A673 (cell line): ENCODE measurements around the gene ZNF529. TPM values are rescaled to one million over a fixed set of nuclear protein-coding genes. Genes with fewer than 3 reads are reported as not detected.

Experiments used
- Bru-seq: library from RNA; stranded (reverse); fragments of 400-500 nt; gene quantifications from one replicate; lab custom pipeline; 2021; lab: Mats Ljungman, UMichigan
- BruChase-seq, 2 experiments: library from RNA; stranded (reverse); fragments of 400-500 nt; gene quantifications; one replicate each; lab custom pipeline; 2021; lab: Mats Ljungman, UMichigan
- BruUV-seq: library from RNA; stranded (reverse); fragments of 400-500 nt; replicated peaks from 2 replicates; lab custom pipeline; 2021; lab: Mats Ljungman, UMichigan
- CTCF ChIA-PET: fragments of 300-600 bp; sonication (Branson Sonifier 250); formaldehyde crosslinking; loops from one replicate; lab custom pipeline; 2022; ENCODE audit warnings: antibody characterized with exemption; lab: Charles Lee
- POLR2A ChIA-PET: fragments of 300-600 bp; sonication (Branson Sonifier 250); formaldehyde crosslinking; loops from one replicate; lab custom pipeline; 2022; ENCODE audit warnings: antibody characterized with exemption; ENCODE audit not compliant: low non-redundant PET; lab: Charles Lee
- DNase-seq: peaks from one replicate; pipeline ENCODE4 v3.0.0-alpha.2; 2015; ENCODE audit warnings: low spot score
- H3K27ac ChIP-seq: fragments of 200-600 bp; sonication (generic); 2 replicates; pipeline ENCODE4 v1.5.1; 2016; ENCODE audit warnings: mixed run types, low read depth, mild to moderate bottlenecking, mixed read lengths, antibody characterized with exemption, low read length; ENCODE audit not compliant: poor library complexity, severe bottlenecking
- H3K27me3 ChIP-seq: fragments of 200-600 bp; sonication (generic); replicated peaks from 2 replicates; pipeline ENCODE4 v1.6.1; 2017; ENCODE audit warnings: mixed run types, low read depth, mild to moderate bottlenecking, mixed read lengths, antibody characterized with exemption, low read length; ENCODE audit not compliant: insufficient read depth, poor library complexity
- H3K36me3 ChIP-seq: fragments of 200-600 bp; sonication (generic); 2 replicates; pipeline ENCODE4 v1.6.1; 2016; ENCODE audit warnings: mixed run types, mild to moderate bottlenecking, mixed read lengths, antibody characterized with exemption, low read length; ENCODE audit not compliant: insufficient read depth, poor library complexity, severe bottlenecking
- H3K4me1 ChIP-seq: fragments of 200-600 bp; sonication (generic); 2 replicates; pipeline ENCODE4 v1.6.1; 2017; ENCODE audit warnings: mixed run types, mild to moderate bottlenecking, mixed read lengths, antibody characterized with exemption, low read length; ENCODE audit not compliant: insufficient read depth, poor library complexity, severe bottlenecking
- H3K4me3 ChIP-seq: fragments of 200-600 bp; sonication (generic); 2 replicates; pipeline ENCODE4 v1.5.1; 2016; ENCODE audit warnings: low read depth, mixed run types, mild to moderate bottlenecking, mixed read lengths, low read length; ENCODE audit not compliant: poor library complexity, severe bottlenecking
- H3K9me3 ChIP-seq: fragments of 200-600 bp; sonication (generic); 2 replicates; pipeline ENCODE4 v1.6.1; 2016; ENCODE audit warnings: mixed run types, low read depth, mild to moderate bottlenecking, mixed read lengths, antibody characterized with exemption, low read length; ENCODE audit not compliant: poor library complexity, severe bottlenecking
- CTCF ChIP-seq: fragments of 300-800, 200-600 bp; sonication (generic); conservative IDR thresholded peaks from 2 replicates; pipeline ENCODE4 v1.5.1; 2017; ENCODE audit warnings: low read depth, mild to moderate bottlenecking, antibody characterized with exemption, low read length, moderate library complexity, mixed read lengths
- EZH2 ChIP-seq: fragments of 200-600 bp; sonication (generic); IDR thresholded peaks from 2 replicates; pipeline ENCODE4 v1.6.1; 2017; ENCODE audit warnings: borderline replicate concordance, low read depth, mild to moderate bottlenecking, mixed read lengths, antibody characterized with exemption, low read length; ENCODE audit not compliant: poor library complexity, severe bottlenecking
- intact Hi-C: fragments of 100-400 bp; cut with micrococcal nuclease; formaldehyde crosslinking; loops from one replicate; pipeline ENCODE4 v1.10.0; 2022; ENCODE audit not compliant: unreplicated experiment
- long read RNA-seq: library from polyadenylated mRNA; stranded (forward); transcript quantifications from one replicate; pipeline ENCODE4 v2.0.0, GENCODE V29; 2022
- total RNA-seq: library from RNA; stranded (reverse); gene quantifications from 2 replicates; pipeline ENCODE4 v1.2.3, GENCODE V29; 2021

ZNF529 gene
- total RNA-seq = 17.8 and 19.0 TPM in 2 replicates
- Bru-seq, nascent RNA = percentile 76 among the genes with signal in this experiment
- percentile 84 among the genes with signal in this experiment for BruChase-seq, experiment 1, labeled RNA remaining after a 2-hour chase
- percentile 73 among the genes with signal in this experiment for BruChase-seq, experiment 2, labeled RNA remaining after a 6-hour chase
- long read RNA-seq, full-length matches to known transcripts = 3 of 13 reads
- long read RNA-seq, partial matches to known transcripts = 3 of 13 reads
- long read RNA-seq, other reads (novel, unspliced or antisense) = 7 of 13 reads

GRCh38 chr19:36573020-36573894, at the start of gene ZNF529:
Gene ZNF529, minus strand, starts transcription at chr19:36573292. Its CDS starts 946 bp downstream, at chr19:36572346.
- intact Hi-C loops = no loop called here
- H3K27me3 ChIP-seq = no peaks in the 10 kb centered on the region
- peak within 1 kb of the TSS; percentile 83 for H3K27ac ChIP-seq
- CTCF ChIA-PET = no interaction called here
- H3K4me1 ChIP-seq = no peaks in the 10 kb centered on the region
- peaks cover 28% of the 10 kb centered on the region for H3K36me3 ChIP-seq
- POLR2A ChIA-PET = interaction anchor here (0.6 kb wide), 1 partner anchor 897 kb away, joined by 18 read pairs; no protein-coding TSS in a partner anchor
- H3K9me3 ChIP-seq = peaks cover 9% of the 10 kb centered on the region
- H3K4me3 ChIP-seq = peak within 1 kb of the TSS; percentile 82
- DNase-seq = peak; percentile 91
- no TSS peak for BruUV-seq
- TF ChIP-seq EZH2 = no peak
- no peak for TF ChIP-seq CTCF

- TF ChIP-seq CTCF (no peak), EZH2 (no peak)
- ChIA-PET POLR2A (no interaction called here), CTCF (no interaction called here)
- Histone ChIP-seq H3K9me3 (peaks cover 5% of the 10 kb centered on the region), H3K36me3 (peaks cover 12% of the 10 kb centered on the region), H3K4me1 (no peaks in the 10 kb centered on the region), H3K4me3 (peak overlapping the region; percentile 88), H3K27ac (peak overlapping the region; percentile 87), H3K27me3 (no peaks in the 10 kb centered on the region)
- no TSS peak for BruUV-seq
- intact Hi-C loops = no loop called here
- DNase-seq = peak; percentile 44
Measured at GRCh38 chr19:36605877-36606478, 32.9 kb upstream of the ZNF529 start.

- TF ChIP-seq EZH2 (no peak), CTCF (no peak)
- peak within 1 kb of the TSS; percentile 88 for H3K4me3 ChIP-seq
- H3K4me1 ChIP-seq = no peaks in the 10 kb centered on the region
- intact Hi-C loops = no loop called here
- peak within 1 kb of the TSS; percentile 87 for H3K27ac ChIP-seq
- peaks cover 5% of the 10 kb centered on the region for H3K9me3 ChIP-seq
- H3K36me3 ChIP-seq = peaks cover 6% of the 10 kb centered on the region
- no peaks in the 10 kb centered on the region for H3K27me3 ChIP-seq
- TSS peak; percentile 68 for BruUV-seq
- POLR2A ChIA-PET = interaction anchor here (0.6 kb wide), 1 partner anchor 711 kb away, joined by 5 read pairs; no protein-coding TSS in a partner anchor
- CTCF ChIA-PET = no interaction called here
- DNase-seq = peak; percentile 90
Measured at GRCh38 chr19:36605101-36605876, 32.2 kb upstream of the ZNF529 start, which contains the start of gene ZNF382. Gene ZNF382, plus strand, starts transcription at chr19:36605313. Its CDS starts 4,602 bp downstream, at chr19:36609915.
